Glomerular visceral epithelial cell (primary cell): Measurements from ENCODE around the gene SNPH.
"Not testable (repeated sequence)": the region's sequence is repeated elsewhere in the genome, so short reads cannot be mapped to it uniquely, and the experiment has no call there.

Experiments
- DNase-seq: peaks from one replicate; pipeline ENCODE4 v3.0.0-alpha.2; 2016; ENCODE audit errors: extremely low spot score

SNPH gene

DNA sequence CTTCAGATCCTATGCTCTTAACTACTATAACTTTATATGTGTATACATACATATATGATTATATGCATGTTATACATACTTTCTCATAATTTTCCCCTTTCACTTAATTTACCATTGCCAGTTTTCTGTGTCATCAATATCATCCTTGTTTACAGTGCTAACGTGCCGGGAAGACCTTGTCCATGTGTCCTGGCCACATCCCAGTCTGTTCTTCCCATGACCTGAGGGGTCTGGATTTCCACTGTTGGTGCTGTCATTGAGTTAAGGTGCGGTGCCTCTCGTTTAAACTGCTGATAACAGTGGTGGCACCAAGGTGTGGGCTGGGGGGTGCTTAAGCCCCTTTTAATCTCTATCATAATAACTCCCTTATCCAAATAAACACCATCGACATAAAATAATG lies 71.3 kb downstream of the SNPH start:
- no peak for DNase-seq

DNA sequence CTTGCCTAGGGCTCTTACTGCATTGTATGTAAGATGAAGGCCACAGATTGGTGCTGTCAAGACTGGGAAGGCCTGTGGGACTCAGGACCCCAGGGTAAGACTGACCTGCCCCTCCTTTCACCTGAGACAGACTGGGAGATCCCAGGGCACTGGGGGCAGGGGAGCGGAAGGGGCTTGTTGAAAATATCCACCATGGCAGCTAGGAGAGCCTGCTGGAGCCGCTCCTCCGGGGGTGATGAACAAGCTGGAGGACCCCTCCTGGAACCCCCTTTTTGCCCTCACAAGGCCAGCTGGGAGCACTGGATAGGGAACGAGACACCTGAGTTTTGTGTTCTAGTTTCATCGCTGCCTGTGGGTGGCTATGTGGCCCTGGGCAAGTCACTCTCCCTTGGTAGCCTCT lies 72.0 kb downstream of the SNPH start:
- DNase-seq, result no peak

DNA sequence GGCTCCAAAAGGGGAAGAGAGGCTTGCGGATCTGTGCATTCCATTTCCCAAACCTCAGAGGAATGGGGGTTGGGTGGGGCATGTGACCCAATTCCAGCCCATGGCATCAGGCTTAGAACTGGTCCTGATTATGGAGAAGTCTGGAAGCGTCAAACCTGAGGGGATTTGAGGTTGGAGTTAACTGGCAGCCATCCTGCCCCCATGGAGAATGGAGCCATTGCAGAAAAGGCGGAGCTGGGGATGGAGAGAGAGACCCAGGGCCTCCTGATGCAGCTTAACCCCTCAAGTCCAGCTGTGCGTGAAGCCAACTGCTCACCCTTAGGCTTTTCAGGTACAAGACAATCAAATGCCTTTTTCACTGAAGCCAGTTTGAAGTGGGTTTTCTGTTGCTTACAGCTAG lies 72.7 kb downstream of the SNPH start:
- no peak for DNase-seq

DNA sequence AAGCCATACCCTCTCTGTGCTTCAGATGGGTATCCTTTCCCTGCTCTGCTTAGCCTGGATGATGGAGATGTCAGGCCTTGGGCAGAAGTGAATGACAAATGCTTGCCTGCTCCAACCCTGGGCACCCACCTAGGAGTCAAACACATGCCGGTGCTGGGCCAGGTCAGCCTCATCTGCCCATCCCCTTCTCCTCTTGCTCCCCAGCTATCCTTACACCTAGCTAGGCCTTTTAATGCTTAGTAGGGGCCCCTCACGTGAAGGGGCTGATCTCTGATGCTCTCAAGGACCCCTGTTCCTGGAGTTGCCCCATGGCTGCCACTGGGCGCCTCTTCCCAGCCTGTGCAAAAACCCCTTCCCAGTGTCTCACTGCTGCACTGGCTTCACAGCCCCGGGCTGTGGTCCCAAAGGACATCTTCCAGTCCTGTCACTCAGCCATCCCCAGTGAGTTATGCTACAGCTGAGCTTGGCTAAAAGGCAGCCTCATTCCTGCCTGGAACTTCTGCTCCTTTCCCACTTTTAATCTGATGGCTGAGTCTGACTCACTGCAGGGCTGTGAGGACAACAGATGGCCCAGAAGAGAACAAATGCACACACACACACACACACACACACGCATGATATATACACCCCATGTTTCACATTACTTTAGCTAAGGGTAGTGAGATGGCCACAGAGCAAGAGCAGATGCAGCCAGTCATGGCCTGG lies 75.6 kb downstream of the SNPH start:
- no peak for DNase-seq

DNA sequence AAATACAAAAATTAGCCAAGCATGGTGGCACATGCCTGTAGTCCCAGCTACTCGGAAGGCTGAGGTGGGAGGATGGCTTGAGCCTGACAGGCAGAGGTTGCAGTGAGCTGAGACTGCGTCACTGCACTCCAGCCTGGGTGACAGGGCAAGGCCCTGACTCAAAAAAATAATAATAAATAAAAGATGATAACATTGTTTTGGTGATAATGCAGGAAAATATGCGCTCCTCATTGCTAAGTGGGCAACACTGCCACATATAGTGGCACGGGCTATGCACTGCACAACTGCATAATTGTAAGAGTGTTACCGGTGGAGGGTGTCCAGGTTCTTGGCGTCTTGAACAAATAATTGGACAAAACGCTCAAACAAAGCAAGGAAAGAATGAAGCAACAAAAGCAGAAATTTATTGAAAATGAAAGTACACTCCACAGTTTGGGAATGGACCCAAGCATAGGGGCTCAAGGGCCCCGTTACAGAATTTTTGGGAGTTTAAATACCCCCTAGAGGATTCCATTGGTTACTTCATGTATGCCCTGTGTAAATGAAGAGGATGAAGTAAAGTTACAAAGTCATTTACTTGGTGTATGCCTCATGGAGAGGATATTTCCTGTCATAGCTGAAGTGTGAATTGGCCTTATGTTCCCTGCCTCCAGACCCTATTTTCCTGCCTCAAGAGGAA lies 77.5 kb downstream of the SNPH start:
- DNase-seq, result not testable (repeated sequence)

DNA sequence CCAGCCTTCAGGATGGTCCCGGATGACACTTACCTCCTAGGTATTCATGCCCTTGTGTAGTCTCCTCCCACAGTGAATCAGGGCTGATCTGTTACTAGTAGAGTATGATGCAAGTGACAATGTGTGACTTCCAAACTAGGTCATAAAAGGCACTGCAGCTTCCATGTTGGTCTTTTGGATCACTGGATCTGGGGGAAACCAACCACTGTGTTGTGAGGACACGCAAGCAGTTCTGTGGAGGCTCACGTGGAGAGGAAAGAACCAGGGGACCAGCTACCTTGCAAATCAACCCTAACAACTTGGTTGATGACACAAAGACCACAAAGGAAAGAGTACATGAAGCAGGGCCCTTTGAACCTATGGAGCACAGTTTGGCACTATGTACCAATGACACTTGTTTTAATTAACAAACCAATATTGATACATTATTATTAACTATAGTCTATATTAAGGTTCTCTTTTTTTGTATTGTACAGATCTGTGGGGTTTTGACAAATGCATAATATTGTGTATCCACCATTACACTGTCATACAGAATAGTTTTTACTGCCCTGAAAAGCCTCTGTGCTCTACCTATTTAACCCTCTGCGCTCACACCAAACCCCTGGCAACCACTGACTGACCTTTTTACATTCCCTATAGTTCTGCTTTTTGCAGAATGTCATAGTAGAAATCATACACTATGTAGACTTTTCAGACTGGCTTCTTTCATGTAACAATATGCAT lies 79.1 kb downstream of the SNPH start:
- no peak for DNase-seq

DNA sequence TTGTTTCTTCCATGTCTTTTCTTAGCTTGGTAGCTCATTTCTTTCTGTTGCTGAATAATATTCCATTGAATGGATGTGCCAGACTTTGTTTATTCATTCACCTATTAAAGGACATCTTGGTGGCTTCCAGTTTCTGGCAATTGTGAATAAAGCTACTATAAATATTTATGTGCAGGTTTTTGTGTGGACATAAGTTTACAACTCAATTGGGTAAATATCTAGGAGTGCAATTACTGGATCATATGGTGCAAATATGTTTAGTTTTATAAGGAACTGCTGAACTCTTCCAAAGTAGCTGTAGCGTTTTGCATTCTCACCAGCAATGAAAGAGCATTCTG lies 79.6 kb downstream of the SNPH start:
- DNase-seq, result no peak

DNA sequence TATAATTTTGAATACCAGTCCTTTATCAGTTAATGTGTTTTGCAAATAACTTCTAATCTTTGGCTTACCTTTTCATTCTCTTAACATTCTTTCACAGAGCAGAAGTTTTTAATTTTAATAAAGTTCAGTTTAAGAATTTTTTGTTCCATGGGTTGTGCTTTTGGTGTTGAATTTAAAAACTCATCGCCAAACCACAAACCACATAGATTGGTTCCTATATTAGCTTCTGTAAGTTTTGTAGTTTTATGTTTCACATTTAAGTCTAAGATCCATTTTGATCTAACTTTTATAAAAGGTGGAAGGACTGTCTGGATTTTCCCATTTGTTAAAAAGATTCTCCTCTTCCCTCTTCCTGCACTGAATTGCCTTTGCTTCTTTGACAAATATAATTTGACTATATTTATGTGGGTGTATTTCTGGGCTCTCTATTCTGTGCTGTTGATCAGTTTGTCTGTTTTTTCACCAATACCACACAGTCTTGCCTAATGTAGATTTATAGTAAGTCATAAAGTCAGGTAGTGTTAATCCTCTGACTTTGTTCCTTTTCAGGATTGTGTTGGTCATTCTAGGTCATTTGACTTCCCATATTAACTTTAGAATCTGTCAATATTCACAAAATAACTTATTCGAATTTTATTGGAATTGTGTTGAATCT lies 80.3 kb downstream of the SNPH start:
- DNase-seq, result no peak

DNA sequence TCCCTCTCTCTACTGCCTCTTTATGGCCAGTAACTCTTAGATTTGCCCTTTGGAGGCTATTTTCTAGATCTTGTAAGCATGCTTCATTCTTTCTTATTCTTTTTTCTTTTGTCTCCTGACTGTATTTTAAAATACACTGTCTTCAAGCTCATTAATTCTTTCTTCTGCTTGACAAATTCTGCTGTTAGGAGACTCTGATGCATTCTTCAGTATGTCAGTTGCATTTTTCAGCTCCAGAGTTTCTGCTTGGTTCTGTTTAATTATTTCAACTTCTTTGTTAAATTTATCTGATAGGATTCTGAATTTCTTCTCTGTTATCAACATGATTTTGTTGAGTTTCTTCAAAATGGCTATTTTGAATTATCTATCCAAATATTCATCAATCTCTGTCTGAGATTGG lies 87.9 kb downstream of the SNPH start:
- no peak for DNase-seq

DNA sequence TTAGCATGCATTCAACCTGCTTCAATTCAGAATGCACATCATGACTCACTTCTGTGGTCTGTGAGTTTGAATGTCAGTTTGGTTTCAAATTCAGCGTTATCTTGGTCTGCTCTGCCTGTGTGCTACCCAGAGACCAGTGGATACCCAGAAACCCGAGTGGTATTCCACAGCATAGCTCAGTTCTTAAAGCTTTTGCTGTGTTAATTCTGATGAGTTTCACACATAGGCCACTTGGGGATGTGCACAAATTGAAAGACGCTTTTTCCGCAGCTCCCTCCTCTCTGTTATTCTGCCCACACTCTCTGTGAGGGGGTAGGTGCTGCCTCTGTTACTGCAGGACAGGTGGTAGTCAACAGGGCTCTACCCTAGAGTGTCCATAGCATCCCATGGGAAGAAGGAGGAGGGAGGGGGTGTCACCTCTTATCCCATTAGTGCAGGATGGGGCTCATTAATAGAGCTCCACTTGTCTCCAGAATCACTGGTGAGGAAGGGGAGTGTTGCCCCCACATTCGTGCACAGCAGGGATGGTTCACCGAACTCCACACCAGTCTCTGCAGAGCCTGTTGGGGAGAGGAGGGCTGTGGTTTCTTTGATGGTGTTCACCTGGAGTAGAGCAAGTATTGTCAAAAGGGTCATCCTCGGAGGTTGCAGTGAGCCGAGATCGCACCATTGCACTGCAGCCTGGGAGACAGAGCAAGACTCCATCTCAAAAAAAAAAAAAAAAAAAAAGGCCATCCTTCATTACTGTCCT lies 92.0 kb downstream of the SNPH start:
- peak; percentile 60 for DNase-seq
